Osteoblast (primary cell): Measurements from ENCODE around the gene SH3BP2. TPM values are rescaled to one million over a fixed set of nuclear protein-coding genes. Genes with fewer than 3 reads are reported as not detected.

ENCODE experiments used
- DNase-seq: peaks from one replicate; pipeline ENCODE4 v3.0.0; 2011; ENCODE audit warnings: low spot score, mixed read lengths; ENCODE audit not compliant: insufficient read length; ENCODE audit errors: missing footprints
- H2AFZ ChIP-seq: 2 replicates; pipeline ENCODE4 v1.6.0; 2011; ENCODE audit warnings: mild to moderate bottlenecking, low read length
- H3K27ac ChIP-seq: 2 replicates; pipeline ENCODE4 v1.5.1; 2011; ENCODE audit warnings: mild to moderate bottlenecking, low read depth, low read length, moderate library complexity
- H3K27me3 ChIP-seq: 2 replicates; pipeline ENCODE4 v1.6.0; 2012; ENCODE audit warnings: mild to moderate bottlenecking, control low read depth, inconsistent platforms, low read length, moderate library complexity; ENCODE audit not compliant: insufficient read depth
- H3K36me3 ChIP-seq: 2 replicates; pipeline ENCODE4 v1.5.1; 2011; ENCODE audit warnings: mild to moderate bottlenecking, low read length, control low read depth, moderate library complexity; ENCODE audit not compliant: insufficient read depth
- H3K4me1 ChIP-seq: 2 replicates; pipeline ENCODE4 v1.5.1; 2011; ENCODE audit warnings: mild to moderate bottlenecking, low read length, control low read depth, moderate library complexity; ENCODE audit not compliant: insufficient read depth
- H3K4me2 ChIP-seq: 2 replicates; pipeline ENCODE4 v1.6.0; 2011; ENCODE audit warnings: mild to moderate bottlenecking, low read length; ENCODE audit not compliant: insufficient read depth
- H3K4me3 ChIP-seq: fragments of 200-600 bp; sonication (generic); 3 replicates; pipeline ENCODE4 v1.5.1; 2012; ENCODE audit warnings: mild to moderate bottlenecking, low read length, inconsistent platforms; ENCODE audit not compliant: insufficient read depth
- H3K79me2 ChIP-seq: 2 replicates; pipeline ENCODE4 v1.6.0; 2012; ENCODE audit warnings: mild to moderate bottlenecking, low read length, control low read depth, inconsistent platforms; ENCODE audit not compliant: insufficient read depth
- H3K9me3 ChIP-seq: 2 replicates; pipeline ENCODE4 v1.5.1; 2011; ENCODE audit warnings: low read depth, low read length, control low read depth
- H4K20me1 ChIP-seq: 2 replicates; pipeline ENCODE4 v1.6.0; 2012; ENCODE audit warnings: mild to moderate bottlenecking, low read length, control low read depth; ENCODE audit not compliant: insufficient read depth
- CTCF ChIP-seq: IDR thresholded peaks from 2 replicates; pipeline ENCODE4 v1.5.1; 2011; ENCODE audit warnings: mild to moderate bottlenecking, low read depth, low read length, moderate library complexity; ENCODE audit errors: extremely low read depth
- total RNA-seq: library from RNA; depleted of rRNA; stranded (reverse); fragments of >200 nt; gene quantifications from 2 replicates; pipeline ENCODE4 v1.2.3, GENCODE V29; 2012

Gene SH3BP2
- total RNA-seq, 1 donor = 26.4 TPM

- Histone ChIP-seq H3K4me3 (no peak overlapping the region), H3K4me2 (no peak overlapping the region), H3K79me2 (peaks cover 97% of the 10 kb centered on the region), H4K20me1 (peaks cover 80% of the 10 kb centered on the region), H3K9me3 (no peaks in the 10 kb centered on the region), H3K4me1 (peaks cover 28% of the 10 kb centered on the region), H3K27ac (no peak overlapping the region), H2AFZ (no peak overlapping the region), H3K36me3 (no peaks in the 10 kb centered on the region), H3K27me3 (no peaks in the 10 kb centered on the region)
- DNase-seq = no peak
- no peak for TF ChIP-seq CTCF
Measured at GRCh38 chr4:2870082-2870481, 77.2 kb downstream of the SH3BP2 start.

- H3K27ac ChIP-seq = no peak overlapping the region
- H3K4me2 ChIP-seq = no peak overlapping the region
- H3K79me2 ChIP-seq = peaks cover 97% of the 10 kb centered on the region
- H4K20me1 ChIP-seq = peaks cover 76% of the 10 kb centered on the region
- H3K27me3 ChIP-seq = no peaks in the 10 kb centered on the region
- peaks cover 25% of the 10 kb centered on the region for H3K4me1 ChIP-seq
- H3K4me3 ChIP-seq = no peak overlapping the region
- H3K9me3 ChIP-seq = no peaks in the 10 kb centered on the region
- no peak overlapping the region for H2AFZ ChIP-seq
- no peak for DNase-seq
- peaks cover 6% of the 10 kb centered on the region for H3K36me3 ChIP-seq
- TF ChIP-seq CTCF = no peak
Measured at GRCh38 chr4:2871466-2871865, 78.6 kb downstream of the SH3BP2 start.

- DNase-seq = no peak
- TF ChIP-seq CTCF = no peak
- Histone ChIP-seq H4K20me1 (peaks cover 73% of the 10 kb centered on the region), H3K9me3 (no peaks in the 10 kb centered on the region), H2AFZ (no peak overlapping the region), H3K27me3 (no peaks in the 10 kb centered on the region), H3K27ac (no peak overlapping the region), H3K79me2 (peaks cover 94% of the 10 kb centered on the region), H3K36me3 (peaks cover 6% of the 10 kb centered on the region), H3K4me2 (no peak overlapping the region), H3K4me3 (no peak overlapping the region), H3K4me1 (peaks cover 25% of the 10 kb centered on the region)
Measured at GRCh38 chr4:2871911-2872310, 79.0 kb downstream of the SH3BP2 start.

- Histone ChIP-seq H2AFZ (no peak overlapping the region), H3K4me2 (no peak overlapping the region), H3K27ac (no peak overlapping the region), H3K4me3 (no peak overlapping the region), H3K36me3 (peaks cover 6% of the 10 kb centered on the region), H3K27me3 (no peaks in the 10 kb centered on the region), H3K9me3 (no peaks in the 10 kb centered on the region), H3K4me1 (peaks cover 11% of the 10 kb centered on the region), H3K79me2 (peaks cover 94% of the 10 kb centered on the region), H4K20me1 (peaks cover 66% of the 10 kb centered on the region)
- DNase-seq = no peak
- TF ChIP-seq CTCF = no peak
Measured at GRCh38 chr4:2873329-2873728, 80.4 kb downstream of the SH3BP2 start.
